G401.6 (cell line): ENCODE results near the gene RASGRF2.
"Not testable (repeated sequence)": the region's sequence is repeated elsewhere in the genome, so short reads cannot be mapped to it uniquely, and the experiment has no call there.

Source experiments
- FAIRE-seq: peaks from 2 replicates; lab custom pipeline; 2012; peaks lifted over from hg19 to GRCh38; lab: Jason Lieb, UNC

Gene RASGRF2

DNA sequence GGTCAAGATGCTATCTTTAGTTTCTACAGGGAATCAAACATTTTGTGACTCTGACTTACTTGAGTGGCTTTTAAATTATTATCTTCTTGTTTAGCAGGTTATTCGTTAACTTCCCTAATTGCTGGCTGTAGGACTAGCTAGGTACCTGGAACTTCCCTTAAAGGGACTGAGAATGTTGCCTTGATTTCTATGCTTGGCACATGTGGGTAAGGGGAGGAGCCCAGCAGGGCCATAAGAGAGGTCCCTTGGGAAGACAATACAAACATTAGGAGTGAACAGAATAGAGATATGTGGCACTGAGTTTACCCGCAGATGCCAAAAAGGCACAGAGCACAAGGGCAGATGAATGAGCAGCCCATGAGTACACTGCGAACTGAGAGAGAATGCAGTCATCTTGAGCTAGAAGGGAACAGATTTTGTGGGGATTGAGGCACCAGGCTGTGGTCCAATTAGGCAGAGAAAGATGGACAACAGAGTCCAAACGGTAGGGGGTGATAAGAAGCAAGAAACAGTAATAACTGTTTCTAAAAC, 282.8 kb downstream of the RASGRF2 start:
- FAIRE-seq, result no peak

GRCh38 chr5:81244451-81244850, 284.3 kb downstream of the RASGRF2 start:
- FAIRE-seq, result no peak

- no peak for FAIRE-seq
These were observed 285.7 kb downstream of the RASGRF2 start for GRCh38 chr5:81245871-81246235.

- no peak for FAIRE-seq
These were observed 286.5 kb downstream of the RASGRF2 start for GRCh38 chr5:81246697-81247096.

GRCh38 chr5:81247441-81247972, 287.3 kb downstream of the RASGRF2 start:
- no peak for FAIRE-seq

DNA sequence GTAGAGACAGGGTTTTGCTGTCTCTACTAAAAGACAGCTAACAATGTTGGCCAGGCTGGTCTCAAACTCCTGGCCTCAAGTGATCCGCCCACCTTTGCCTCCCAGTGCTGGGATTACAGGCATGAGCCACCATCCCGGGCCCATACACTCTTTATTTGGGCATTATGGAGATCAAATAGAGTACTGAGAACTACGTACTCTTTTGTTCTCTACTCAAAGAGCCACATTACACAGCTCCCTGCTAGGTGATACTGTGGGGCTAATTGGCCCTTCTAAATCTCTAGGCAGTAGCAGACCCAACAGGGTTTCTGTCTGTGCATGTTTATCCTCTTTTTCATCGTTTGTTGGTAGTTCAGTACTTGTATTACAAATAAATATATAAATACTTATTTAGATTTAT, 289.1 kb downstream of the RASGRF2 start:
- no peak for FAIRE-seq

GRCh38 chr5:81250004-81250403, 289.8 kb downstream of the RASGRF2 start:
- FAIRE-seq, result no peak

DNA sequence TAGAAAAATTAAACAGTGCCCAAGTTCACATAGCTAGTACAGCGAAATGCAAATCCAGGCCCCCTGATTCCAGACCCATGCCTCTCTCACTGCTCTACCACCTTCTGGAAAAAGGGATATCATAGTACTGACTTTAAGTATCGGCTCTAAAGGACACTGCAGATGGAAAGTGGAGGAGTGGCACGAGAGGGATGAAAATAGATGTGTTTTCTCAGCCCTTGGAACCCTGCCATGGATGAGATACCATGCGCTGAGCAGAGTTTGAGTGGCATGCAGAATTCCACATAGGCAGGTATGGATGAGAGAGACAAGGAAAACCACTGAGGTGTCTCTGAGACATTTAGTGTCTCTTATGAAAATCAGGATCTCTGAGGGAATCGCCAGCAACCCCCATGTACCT, 291.8 kb downstream of the RASGRF2 start:
- FAIRE-seq, result no peak

- FAIRE-seq, result no peak
These were observed 292.7 kb downstream of the RASGRF2 start for GRCh38 chr5:81252904-81253303.

- FAIRE-seq, result no peak
These were observed 293.7 kb downstream of the RASGRF2 start for GRCh38 chr5:81253875-81254274.

- no peak for FAIRE-seq
These were observed 294.9 kb downstream of the RASGRF2 start for GRCh38 chr5:81254886-81255559.

- FAIRE-seq, result no peak
These were observed 296.6 kb downstream of the RASGRF2 start for GRCh38 chr5:81256766-81257165.

GRCh38 chr5:81262796-81263195, 302.6 kb downstream of the RASGRF2 start:
- FAIRE-seq, result not testable (repeated sequence)

DNA sequence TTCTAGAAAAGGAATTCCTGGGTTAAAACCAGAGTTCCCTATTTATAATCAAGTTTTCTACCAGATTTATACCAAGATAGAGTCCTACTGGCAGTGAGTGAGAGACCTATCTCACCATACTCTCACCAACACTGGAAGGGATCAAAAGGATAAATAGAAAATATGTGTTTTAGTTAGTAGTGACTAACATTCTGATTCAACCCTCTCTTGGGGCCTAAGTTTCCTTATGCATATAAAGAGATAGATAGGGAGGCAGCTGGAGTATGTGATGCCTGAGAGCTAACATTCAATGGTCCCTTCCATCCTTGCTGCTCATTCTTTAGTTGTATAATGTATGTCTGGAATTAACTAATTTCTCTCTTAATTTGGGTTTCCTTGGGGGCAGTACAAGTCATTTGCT, 304.9 kb downstream of the RASGRF2 start:
- FAIRE-seq, result no peak

GRCh38 chr5:81268521-81269196, 308.5 kb downstream of the RASGRF2 start:
- FAIRE-seq, result no peak

- FAIRE-seq, result no peak
These were observed 309.7 kb downstream of the RASGRF2 start for GRCh38 chr5:81269751-81270393.

DNA sequence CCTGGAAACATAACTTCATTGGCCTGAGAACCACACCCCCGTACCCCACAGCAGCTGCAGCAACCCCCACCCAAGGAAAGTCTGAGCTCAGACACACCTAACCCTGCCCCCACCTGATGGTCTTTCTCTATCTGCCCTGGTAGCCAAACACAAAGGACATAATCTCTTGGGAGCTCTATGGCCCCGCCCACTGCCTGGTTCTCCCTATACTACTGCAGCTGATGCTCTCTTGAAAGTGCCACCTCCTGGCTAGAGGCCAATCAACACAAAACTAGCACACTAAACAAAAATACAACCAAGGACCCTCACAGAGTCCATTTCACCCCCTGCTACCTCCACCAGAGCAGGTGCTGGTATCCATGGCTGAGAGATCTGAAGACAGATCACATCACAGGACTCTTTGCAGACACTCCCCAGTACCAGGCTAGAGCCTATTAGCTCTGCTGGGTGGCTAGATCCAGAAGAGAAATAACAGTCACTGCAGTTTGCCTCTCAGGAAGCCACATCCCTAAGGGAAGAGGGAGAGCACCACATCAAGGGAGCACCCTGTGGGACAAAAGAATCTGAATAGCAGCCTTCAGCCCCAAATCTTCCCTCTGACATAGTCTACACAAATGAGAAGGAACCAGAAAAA, 310.3 kb downstream of the RASGRF2 start:
- FAIRE-seq, result not testable (repeated sequence)
